ENCODE results near the gene TMEM266.

- TF ChIP-seq, protein P1, sequence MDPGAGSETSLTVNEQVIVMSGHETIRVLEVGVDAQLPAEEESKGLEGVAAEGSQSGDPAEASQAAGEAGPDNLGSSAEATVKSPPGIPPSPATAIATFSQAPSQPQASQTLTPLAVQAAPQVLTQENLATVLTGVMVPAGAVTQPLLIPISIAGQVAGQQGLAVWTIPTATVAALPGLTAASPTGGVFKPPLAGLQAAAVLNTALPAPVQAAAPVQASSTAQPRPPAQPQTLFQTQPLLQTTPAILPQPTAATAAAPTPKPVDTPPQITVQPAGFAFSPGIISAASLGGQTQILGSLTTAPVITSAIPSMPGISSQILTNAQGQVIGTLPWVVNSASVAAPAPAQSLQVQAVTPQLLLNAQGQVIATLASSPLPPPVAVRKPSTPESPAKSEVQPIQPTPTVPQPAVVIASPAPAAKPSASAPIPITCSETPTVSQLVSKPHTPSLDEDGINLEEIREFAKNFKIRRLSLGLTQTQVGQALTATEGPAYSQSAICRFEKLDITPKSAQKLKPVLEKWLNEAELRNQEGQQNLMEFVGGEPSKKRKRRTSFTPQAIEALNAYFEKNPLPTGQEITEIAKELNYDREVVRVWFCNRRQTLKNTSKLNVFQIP (CRISPR knock-in tag; IDR thresholded peaks at IDR 0.05; ENCODE audit: borderline replicate concordance, low read depth), result no peak
- TF ChIP-seq ESRRG (CRISPR knock-in tag; IDR thresholded peaks at IDR 0.05), result no peak
Measured at GRCh38 chr15:76204109-76204845, 144.5 kb downstream of the TMEM266 start.
